DOHH2 (cell line): ENCODE data around the gene HIVEP2.

Source experiments
- CTCF ChIP-seq: fragments of 200-600 bp; sonication (generic); IDR thresholded peaks from one replicate; pipeline ENCODE4 v1.5.1; 2014; ENCODE audit warnings: antibody characterized with exemption, mild to moderate bottlenecking, low read depth, low read length; ENCODE audit not compliant: poor library complexity, severe bottlenecking
- EZH2phosphoT487 ChIP-seq: fragments of 200-600 bp; sonication (generic); IDR thresholded peaks from 2 replicates; pipeline ENCODE4 v1.6.1; 2017; ENCODE audit warnings: borderline replicate concordance, mild to moderate bottlenecking, antibody characterized with exemption, low read length, moderate library complexity, mixed read lengths

- TF ChIP-seq CTCF, result no peak
- TF ChIP-seq EZH2phosphoT487, result no peak
Observed at GRCh38 chr6:142946181-142946923, 1.4 kb upstream of the HIVEP2 start.
